SU-DHL-6 (cell line): ENCODE data around the gene RHBDD2.

ENCODE experiments used
- H2AFZ ChIP-seq: fragments of 200-600 bp; sonication (generic); 2 replicates; pipeline ENCODE4 v1.6.1; 2014; ENCODE audit warnings: low read depth, mild to moderate bottlenecking, moderate library complexity, mixed read lengths, antibody characterized with exemption, low read length; ENCODE audit not compliant: severe bottlenecking
- H3F3A ChIP-seq: fragments of 200-600 bp; shearing (Covaris generic); 2 replicates; pipeline ENCODE4 v1.6.0; 2016; ENCODE audit warnings: antibody characterized with exemption, mild to moderate bottlenecking; ENCODE audit not compliant: insufficient read depth
- H3K27ac ChIP-seq: fragments of 200-600 bp; sonication (generic); 2 replicates; pipeline ENCODE4 v1.5.1; 2016; ENCODE audit warnings: low read depth, mild to moderate bottlenecking, low read length, moderate library complexity, mixed read lengths
- H3K27me3 ChIP-seq: fragments of 200-600 bp; sonication (generic), shearing (Covaris generic); 2 replicates; pipeline ENCODE4 v1.6.0; 2014; ENCODE audit warnings: mild to moderate bottlenecking, low read length
- H3K36me3 ChIP-seq: fragments of 200-600 bp; sonication (generic); 2 replicates; pipeline ENCODE4 v1.6.1; 2014; ENCODE audit warnings: mild to moderate bottlenecking, low read length, mixed read lengths
- H3K4me2 ChIP-seq: fragments of 300-600, 200-600 bp; shearing (Covaris generic), sonication (generic); 2 replicates; pipeline ENCODE4 v1.6.0; 2014; ENCODE audit warnings: low read length, low read depth, mild to moderate bottlenecking; ENCODE audit not compliant: poor library complexity, severe bottlenecking
- H3K4me3 ChIP-seq: fragments of 200-600 bp; sonication (generic); 2 replicates; pipeline ENCODE4 v1.5.1; 2014; ENCODE audit warnings: antibody characterized with exemption, low read length, mild to moderate bottlenecking, mixed read lengths; ENCODE audit not compliant: insufficient read depth, poor library complexity, severe bottlenecking
- H3K79me2 ChIP-seq: fragments of 200-600 bp; sonication (generic); 2 replicates; pipeline ENCODE4 v1.6.1; 2014; ENCODE audit warnings: mild to moderate bottlenecking, low read length, moderate library complexity; ENCODE audit not compliant: insufficient read depth
- H3K9ac ChIP-seq: fragments of 200-600 bp; sonication (generic); 2 replicates; pipeline ENCODE4 v1.7.0; 2014; ENCODE audit warnings: mild to moderate bottlenecking, low read length
- H3K9me2 ChIP-seq: fragments of 200-600 bp; sonication (generic); replicated peaks from 2 replicates; pipeline ENCODE4 v1.6.1; 2014; ENCODE audit warnings: low read length; ENCODE audit not compliant: insufficient read depth
- H3K9me3 ChIP-seq: fragments of 200-600 bp; sonication (generic); 2 replicates; pipeline ENCODE4 v1.6.1; 2014; ENCODE audit warnings: low read length, mixed read lengths; ENCODE audit not compliant: insufficient read depth
- H4K20me1 ChIP-seq: fragments of 200-600 bp; sonication (generic); 2 replicates; pipeline ENCODE4 v1.6.1; 2014; ENCODE audit warnings: low read depth, mild to moderate bottlenecking, antibody characterized with exemption, low read length, moderate library complexity, mixed read lengths
- CTCF ChIP-seq: fragments of 200-600 bp; sonication (generic); IDR thresholded peaks from one replicate; pipeline ENCODE4 v1.5.1; 2017; ENCODE audit warnings: antibody characterized with exemption, mild to moderate bottlenecking, low read length, moderate library complexity; ENCODE audit not compliant: insufficient read depth, poor library complexity, severe bottlenecking
- EZH2phosphoT487 ChIP-seq: fragments of 200-600 bp; sonication (generic), shearing (Covaris generic); conservative IDR thresholded peaks from 2 replicates; pipeline ENCODE4 v1.6.1; 2018; ENCODE audit warnings: mild to moderate bottlenecking, antibody characterized with exemption, low read length, moderate library complexity, mixed read lengths

RHBDD2 gene

GRCh38 chr7:75866114-75866488, 12.7 kb upstream of the RHBDD2 start:
- no peak overlapping the region for H3K27ac ChIP-seq
- H3K79me2 ChIP-seq: no peaks in the 10 kb centered on the region
- no peak for TF ChIP-seq EZH2phosphoT487
- no peak for TF ChIP-seq CTCF
- no peak overlapping the region for H3K4me2 ChIP-seq
- H3K9me3 ChIP-seq: no peaks in the 10 kb centered on the region
- no peak overlapping the region for H3K4me3 ChIP-seq
- H3K36me3 ChIP-seq: no peaks in the 10 kb centered on the region
- H3K27me3 ChIP-seq: no peaks in the 10 kb centered on the region
- H3K9ac ChIP-seq: no peak overlapping the region
- no peaks in the 10 kb centered on the region for H4K20me1 ChIP-seq
- no peak overlapping the region for H2AFZ ChIP-seq
- no peaks in the 10 kb centered on the region for H3K9me2 ChIP-seq
- H3F3A ChIP-seq: no peaks in the 10 kb centered on the region

- Histone ChIP-seq H3K36me3 (no peaks in the 10 kb centered on the region), H3K4me2 (no peak overlapping the region), H3K9me2 (no peaks in the 10 kb centered on the region), H3K27me3 (no peaks in the 10 kb centered on the region), H3K27ac (no peak overlapping the region), H3K79me2 (no peaks in the 10 kb centered on the region), H3F3A (no peaks in the 10 kb centered on the region), H4K20me1 (no peaks in the 10 kb centered on the region), H3K4me3 (no peak overlapping the region), H2AFZ (no peak overlapping the region), H3K9me3 (no peaks in the 10 kb centered on the region), H3K9ac (no peak overlapping the region)
- TF ChIP-seq EZH2phosphoT487 (no peak), CTCF (peak; percentile 68)
Observed at GRCh38 chr7:75866489-75867389, 12.1 kb upstream of the RHBDD2 start.

GRCh38 chr7:75867390-75867717, 11.5 kb upstream of the RHBDD2 start:
- Histone ChIP-seq H3K4me2 (no peak overlapping the region), H3K27me3 (no peaks in the 10 kb centered on the region), H3K27ac (no peak overlapping the region), H3K9me3 (no peaks in the 10 kb centered on the region), H2AFZ (no peak overlapping the region), H3K9me2 (no peaks in the 10 kb centered on the region), H4K20me1 (no peaks in the 10 kb centered on the region), H3K79me2 (no peaks in the 10 kb centered on the region), H3K4me3 (no peak overlapping the region), H3K9ac (no peak overlapping the region), H3K36me3 (no peaks in the 10 kb centered on the region), H3F3A (no peaks in the 10 kb centered on the region)
- TF ChIP-seq CTCF (no peak), EZH2phosphoT487 (no peak)
